ENCODE measurements around the gene MAST1.
"Not testable (repeated sequence)": the region's sequence is repeated elsewhere in the genome, so short reads cannot be mapped to it uniquely, and the experiment has no call there.

Gene MAST1

GRCh38 chr19:12840091-12841079 lies 2.1 kb downstream of the MAST1 start:
- peak in 1 of 2 donors; percentile 66 for DNase-seq (ENCODE audit: low read depth in 2 of 2)

GRCh38 chr19:12841094-12841493 lies 2.8 kb downstream of the MAST1 start:
- no peak for DNase-seq (ENCODE audit: low read depth in 2 of 2)

- DNase-seq (ENCODE audit: low read depth in 2 of 2), result no peak
These were observed 4.2 kb downstream of the MAST1 start for GRCh38 chr19:12842511-12842910.

- no peak for DNase-seq (ENCODE audit: low read depth in 2 of 2)
These were observed 5.0 kb downstream of the MAST1 start for GRCh38 chr19:12843328-12843727.

GRCh38 chr19:12843999-12844732 lies 5.9 kb downstream of the MAST1 start:
- no peak for DNase-seq (ENCODE audit: low read depth in 2 of 2)

GRCh38 chr19:12846613-12847012 lies 8.3 kb downstream of the MAST1 start:
- not testable (repeated sequence) for DNase-seq (ENCODE audit: low read depth in 2 of 2)

- peak; percentile 84 to 86 for DNase-seq (ENCODE audit: low read depth in 2 of 2)
These were observed 9.1 kb downstream of the MAST1 start for GRCh38 chr19:12847159-12848139.

GRCh38 chr19:12856653-12857052 lies 18.3 kb downstream of the MAST1 start:
- DNase-seq (ENCODE audit: low read depth in 2 of 2), result no peak

GRCh38 chr19:12858041-12858928 lies 20.0 kb downstream of the MAST1 start:
- no peak for DNase-seq (ENCODE audit: low read depth in 2 of 2)

- DNase-seq (ENCODE audit: low read depth in 2 of 2), result no peak
These were observed 21.2 kb downstream of the MAST1 start for GRCh38 chr19:12859546-12859945.

- no peak for DNase-seq (ENCODE audit: low read depth in 2 of 2)
These were observed 25.8 kb downstream of the MAST1 start for GRCh38 chr19:12864143-12864542.

GRCh38 chr19:12864721-12865715 lies 26.7 kb downstream of the MAST1 start:
- no peak for DNase-seq (ENCODE audit: low read depth in 2 of 2)

GRCh38 chr19:12865746-12866415 lies 27.6 kb downstream of the MAST1 start:
- DNase-seq (ENCODE audit: low read depth in 2 of 2), result no peak

GRCh38 chr19:12866416-12867119 lies 28.3 kb downstream of the MAST1 start:
- DNase-seq (ENCODE audit: low read depth in 2 of 2), result no peak

- peak in 1 of 2 donors; percentile 72 for DNase-seq (ENCODE audit: low read depth in 2 of 2)
These were observed 29.1 kb downstream of the MAST1 start for GRCh38 chr19:12867120-12868099.

- DNase-seq (ENCODE audit: low read depth in 2 of 2), result no peak
These were observed 30.3 kb downstream of the MAST1 start for GRCh38 chr19:12868540-12869112.

All from stimulated activated CD8-positive, alpha-beta memory T cell treated with anti-CD3 and anti-CD28 coated beads, Interleukin-2, amount 100 ng/mL, for 48 hours (primary cell).